ENCODE data around the gene COG5. TPM values are rescaled to one million over a fixed set of nuclear protein-coding genes. Genes with fewer than 3 reads are reported as not detected.
"Not testable (repeated sequence)": the region's sequence is repeated elsewhere in the genome, so short reads cannot be mapped to it uniquely, and the experiment has no call there.

The COG5 gene
- total RNA-seq, 6 experiments from 2014 or later: 13.9 to 21.3 (median 15.5) TPM

GRCh38 chr7:107157091-107157490, 406.6 kb downstream of the COG5 start:
- no peaks in the 10 kb centered on the region for H3K4me1 ChIP-seq
- no peaks in the 10 kb centered on the region for H3K36me3 ChIP-seq
- no peak for ATAC-seq
- H3K27ac ChIP-seq: no peak overlapping the region
- no peak for DNase-seq
- no peak overlapping the region for H3K4me3 ChIP-seq
- no peaks in the 10 kb centered on the region for H3K9me3 ChIP-seq
- no peak for TF ChIP-seq CTCF (IDR thresholded peaks at IDR 0.05)
- TF ChIP-seq POLR2A (IDR thresholded peaks at IDR 0.05): no peak
- no peaks in the 10 kb centered on the region for H3K27me3 ChIP-seq
- intact Hi-C loops (cut with DNase I): loop anchor here in 1 of 2 donors (10.0 kb wide), 1 partner anchor 362 kb away; no protein-coding TSS in a partner anchor
- WGBS (ENCODE audit: insufficient coverage, low coverage, low lambda C conversion rate, missing lambda C conversion rate): 90% methylated on average over 7 of the region's 7 CpGs

- not testable (repeated sequence) for H3K27me3 ChIP-seq
Observed at GRCh38 chr7:107155726-107156125, 408.0 kb downstream of the COG5 start.

GRCh38 chr7:107154826-107155225, 408.9 kb downstream of the COG5 start:
- 96% methylated on average over 4 of the region's 6 CpGs for WGBS (ENCODE audit: insufficient coverage, low coverage, low lambda C conversion rate, missing lambda C conversion rate)
- no peak for DNase-seq
- H3K27me3 ChIP-seq: no peaks in the 10 kb centered on the region
- H3K4me1 ChIP-seq: no peaks in the 10 kb centered on the region
- TF ChIP-seq CTCF (IDR thresholded peaks at IDR 0.05) (no peak), POLR2A (IDR thresholded peaks at IDR 0.05) (no peak)
- H3K4me3 ChIP-seq: no peak overlapping the region
- ATAC-seq: no peak
- no peaks in the 10 kb centered on the region for H3K36me3 ChIP-seq
- no peaks in the 10 kb centered on the region for H3K9me3 ChIP-seq
- H3K27ac ChIP-seq: no peak overlapping the region
- intact Hi-C loops (cut with DNase I): loop anchor here in 1 of 2 donors (10.0 kb wide), 1 partner anchor 360 kb away; no protein-coding TSS in a partner anchor

More at GRCh38 chr7:107155726-107156125, 408.0 kb downstream of the COG5 start:
- not testable (repeated sequence) for H3K36me3 ChIP-seq, H3K4me3 ChIP-seq, H3K27ac ChIP-seq, ATAC-seq, H3K4me1 ChIP-seq, DNase-seq, H3K9me3 ChIP-seq
- intact Hi-C loops (cut with DNase I): loop anchor here in 1 of 2 donors (10.0 kb wide), 1 partner anchor 361 kb away; no protein-coding TSS in a partner anchor
- WGBS (ENCODE audit: insufficient coverage, low coverage, low lambda C conversion rate, missing lambda C conversion rate): 75% methylated on average over 3 of the region's 3 CpGs

GRCh38 chr7:107152011-107152410, 411.7 kb downstream of the COG5 start:
- Histone ChIP-seq H3K27ac (no peak overlapping the region), H3K36me3 (no peaks in the 10 kb centered on the region), H3K27me3 (no peaks in the 10 kb centered on the region), H3K9me3 (no peaks in the 10 kb centered on the region), H3K4me1 (peaks cover 0 to 7% (median 0%) of the 10 kb centered on the region in 4 donors), H3K4me3 (no peak overlapping the region)
- no peak for TF ChIP-seq POLR2A (IDR thresholded peaks at IDR 0.05)
- TF ChIP-seq CTCF (IDR thresholded peaks at IDR 0.05): no peak
- ATAC-seq: no peak
- DNase-seq: no peak
- intact Hi-C loops (cut with DNase I): loop anchor here in 1 of 2 donors (10.0 kb wide), 1 partner anchor 357 kb away; no protein-coding TSS in a partner anchor
- 39% methylated on average over 4 of the region's 4 CpGs for WGBS (ENCODE audit: insufficient coverage, low coverage, low lambda C conversion rate, missing lambda C conversion rate)

Small RNAs within 50 kb of the gene (small RNA-seq; reads per million reads assigned to genes)
- gene AC002381.1 (0 reads per million in 2 experiments), gene RF01233 (0 reads per million in 2 experiments)

Other genes with a start within 250 kb of the COG5 start
- not detected for gene GPR22, start 93.9 kb downstream of the COG5 start, total RNA-seq
- gene DUS4L, start 51 bp upstream of the COG5 start, total RNA-seq: 1 to 10 TPM; 2.3 to 6.1 (median 3.4) TPM
- gene BCAP29, start 16.3 kb upstream of the COG5 start, total RNA-seq: 10 to 100 TPM; 26.2 to 59.5 (median 31.0) TPM
- under 1 TPM in 5 of 6 experiments, not detected in 1; 0.05 to 0.68 (median 0.27) TPM for gene SLC26A4, start 96.9 kb upstream of the COG5 start, total RNA-seq
- 10 to 100 TPM in 1 of 6 experiments, 1 to 10 TPM in 5; 5.8 to 11.6 (median 8.5) TPM for gene CBLL1, start 180.2 kb upstream of the COG5 start, total RNA-seq
- gene SLC26A3, start 239.3 kb upstream of the COG5 start, total RNA-seq: 1 to 10 TPM in 2 of 6 experiments, under 1 TPM in 2, not detected in 2; 0.15 to 2.8 (median 1.5) TPM

Measured in right lobe of liver (tissue), 6 donors.